CD14-positive monocyte (primary cell): ENCODE results near the gene ENKUR. TPM values are rescaled to one million over a fixed set of nuclear protein-coding genes. Genes with fewer than 3 reads are reported as not detected.

ENCODE experiments used
- DNase-seq, 3 donors: peaks; one replicate each; pipeline ENCODE4 v3.0.0-alpha.2; 2011 to 2022
- H2AFZ ChIP-seq: 2 replicates; pipeline ENCODE4 v1.6.0; 2012; ENCODE audit warnings: mild to moderate bottlenecking, low read depth, low read length, inconsistent platforms; ENCODE audit not compliant: insufficient read depth, poor library complexity, severe bottlenecking
- H3K27ac ChIP-seq, 2 donors: 1 replicate in 1 of 2; 2 replicates in 1 of 2; pipeline ENCODE4 v1.5.1; 2012 to 2013; ENCODE audit warnings: low read length in 2 of 2, control low read depth in 1 of 2, inconsistent platforms in 1 of 2, low read depth in 1 of 2, mild to moderate bottlenecking in 1 of 2
- H3K27me3 ChIP-seq, 2 donors: one replicate each; pipeline versions ENCODE4 v1.6.0 to v1.6.1; 2011 to 2013; ENCODE audit warnings: low read length in 2 of 2; ENCODE audit not compliant: control insufficient read depth in 2 of 2, insufficient read depth in 2 of 2
- H3K36me3 ChIP-seq, 2 donors: replicated peaks in 1 of 2; 1 replicate in 1 of 2; 2 replicates in 1 of 2; pipeline versions ENCODE4 v1.5.1 to v1.6.1; 2012 to 2013; ENCODE audit warnings: low read length in 2 of 2, control low read depth in 1 of 2, inconsistent platforms in 1 of 2, mild to moderate bottlenecking in 1 of 2; ENCODE audit not compliant: insufficient read depth in 2 of 2, control insufficient read depth in 1 of 2
- H3K4me1 ChIP-seq, 2 donors: 1 replicate in 1 of 2; 2 replicates in 1 of 2; pipeline versions ENCODE4 v1.5.1 to v1.6.1; 2012 to 2013; ENCODE audit warnings: low read length in 2 of 2, control low read depth in 1 of 2, inconsistent platforms in 1 of 2, mild to moderate bottlenecking in 1 of 2, moderate library complexity in 1 of 2; ENCODE audit not compliant: insufficient read depth in 2 of 2, control insufficient read depth in 1 of 2
- H3K4me2 ChIP-seq: replicated peaks from 2 replicates; pipeline ENCODE3; 2012; ENCODE audit warnings: low read length, moderate library complexity, mild to moderate bottlenecking; ENCODE audit not compliant: poor library complexity, severe bottlenecking; ENCODE audit errors: extremely low read depth
- H3K4me3 ChIP-seq, 3 experiments: fragments of 200-600 bp in 1 of 3; sonication (generic) in 1 of 3; replicated peaks in 1 of 3; 1 replicate in 2 of 3; 2 replicates in 1 of 3; pipeline ENCODE4 v1.5.1; 2011 to 2013; ENCODE audit warnings: low read length in 3 of 3, mild to moderate bottlenecking in 3 of 3, control low read depth in 2 of 3, low read depth in 2 of 3, inconsistent platforms in 1 of 3, moderate library complexity in 1 of 3
- H3K79me2 ChIP-seq: 2 replicates; pipeline ENCODE4 v1.6.0; 2012; ENCODE audit warnings: mild to moderate bottlenecking, control low read depth, inconsistent platforms, low read length, moderate library complexity; ENCODE audit not compliant: insufficient read depth
- H3K9ac ChIP-seq: 2 replicates; pipeline ENCODE4 v1.6.0; 2017; ENCODE audit warnings: low read length, mild to moderate bottlenecking; ENCODE audit not compliant: insufficient read depth, poor library complexity, severe bottlenecking
- H3K9me3 ChIP-seq, 2 donors: replicated peaks in 1 of 2; 1 replicate in 1 of 2; 2 replicates in 1 of 2; pipeline versions ENCODE4 v1.5.1 to v1.6.1; 2012 to 2013; ENCODE audit warnings: low read length in 2 of 2, control low read depth in 1 of 2; ENCODE audit not compliant: control insufficient read depth in 1 of 2, insufficient read depth in 1 of 2
- H4K20me1 ChIP-seq: 2 replicates; pipeline ENCODE4 v1.6.0; 2012; ENCODE audit warnings: mild to moderate bottlenecking, low read length, control low read depth, moderate library complexity; ENCODE audit not compliant: insufficient read depth
- H3K27ac Mint-ChIP-seq, 7 donors: one replicate each; pipeline ENCODE4 v1.8.0; 2020; ENCODE audit warnings: mild to moderate bottlenecking in 7 of 7, mixed read lengths in 7 of 7, moderate library complexity in 6 of 7, inconsistent platforms in 2 of 7
- H3K27me3 Mint-ChIP-seq, 3 donors: one replicate each; pipeline ENCODE4 v1.8.0; 2021 to 2022; ENCODE audit warnings: low read depth in 3 of 3, mild to moderate bottlenecking in 3 of 3, mixed read lengths in 3 of 3, moderate library complexity in 3 of 3, inconsistent platforms in 1 of 3
- H3K36me3 Mint-ChIP-seq, 2 donors: one replicate each; pipeline ENCODE4 v1.8.0; 2020; ENCODE audit warnings: mixed read lengths in 2 of 2, inconsistent platforms in 1 of 2, mild to moderate bottlenecking in 1 of 2
- H3K4me1 Mint-ChIP-seq: one replicate; pipeline ENCODE4 v1.8.0; 2020; ENCODE audit warnings: mild to moderate bottlenecking, mixed read lengths
- H3K4me3 Mint-ChIP-seq, 2 donors: one replicate each; pipeline ENCODE4 v1.8.0; 2020; ENCODE audit warnings: mild to moderate bottlenecking in 2 of 2, mixed read lengths in 2 of 2, moderate library complexity in 1 of 2
- H3K9me3 Mint-ChIP-seq, 7 donors: one replicate each; pipeline ENCODE4 v1.8.0; 2020 to 2022; ENCODE audit warnings: mixed read lengths in 7 of 7, mild to moderate bottlenecking in 6 of 7, moderate library complexity in 6 of 7, inconsistent platforms in 2 of 7
- CTCF ChIP-seq: fragments of 200-600 bp; IDR thresholded peaks from one replicate; pipeline ENCODE4 v1.8.0; 2022; ENCODE audit warnings: antibody characterized with exemption, mild to moderate bottlenecking
- WGBS: methylation state at CpG from one replicate; pipeline ENCODE4 v1.1.5; 2013; ENCODE audit warnings: missing lambda C conversion rate; ENCODE audit not compliant: insufficient coverage; 5-methylcytosine and 5-hydroxymethylcytosine counted together
- intact Hi-C, 2 donors: fragments of 100-400 bp; cut with micrococcal nuclease; formaldehyde crosslinking; loops; one replicate each; pipeline versions ENCODE4 v1.15.0 to v1.15.1; 2023
- polyA plus RNA-seq, 3 donors: library from polyadenylated mRNA; depleted of rRNA in 1 of 3; unstranded in 2 of 3; stranded (reverse) in 1 of 3; fragments of 300-500 nt in 2 of 3; fragments of >200 nt in 1 of 3; fragmentation: Illumina TruSeq in 2 of 3; gene quantifications; 1 replicate in 2 of 3; 2 replicates in 1 of 3; pipeline ENCODE4 v1.2.3, GENCODE V29; 2012 to 2021

ENKUR gene
- polyA plus RNA-seq, 3 donors = 0.16 TPM; not detected in 2

- no CpG with 5 or more reads among the region's 3 CpGs for WGBS
- H3K27ac Mint-ChIP-seq = no peak overlapping the region
- Histone ChIP-seq H4K20me1 (no peaks in the 10 kb centered on the region), H3K9ac (no peak overlapping the region), H3K4me2 (no peak overlapping the region), H3K27me3 (no peaks in the 10 kb centered on the region), H3K9me3 (no peaks in the 10 kb centered on the region), H3K27ac (no peak overlapping the region), H2AFZ (no peak overlapping the region), H3K36me3 (no peaks in the 10 kb centered on the region), H3K79me2 (no peaks in the 10 kb centered on the region), H3K4me3 (no peak overlapping the region), H3K4me1 (no peaks in the 10 kb centered on the region)
- H3K9me3 Mint-ChIP-seq = peaks cover 0 to 4% (median 0%) of the 10 kb centered on the region in 7 donors
- peaks cover 4% of the 10 kb centered on the region for H3K4me1 Mint-ChIP-seq
- intact Hi-C loops = no loop called here
- no peaks in the 10 kb centered on the region for H3K36me3 Mint-ChIP-seq
- peaks cover 0 to 4% (median 0%) of the 10 kb centered on the region in 3 donors for H3K27me3 Mint-ChIP-seq
- TF ChIP-seq CTCF = no peak
- DNase-seq = no peak
- H3K4me3 Mint-ChIP-seq = no peak overlapping the region
Observed at GRCh38 chr10:24983946-24984345, 32.0 kb downstream of the ENKUR start.

- Mint-ChIP-seq H3K4me3 (no peak overlapping the region), H3K27ac (no peak overlapping the region), H3K9me3 (peaks cover 0 to 4% (median 0%) of the 10 kb centered on the region in 7 donors), H3K36me3 (no peaks in the 10 kb centered on the region), H3K4me1 (no peaks in the 10 kb centered on the region), H3K27me3 (peaks cover 0 to 1% (median 0%) of the 10 kb centered on the region in 3 donors)
- Histone ChIP-seq H3K9ac (no peak overlapping the region), H3K27me3 (no peaks in the 10 kb centered on the region), H3K4me3 (no peak overlapping the region), H3K36me3 (no peaks in the 10 kb centered on the region), H3K79me2 (no peaks in the 10 kb centered on the region), H3K4me1 (no peaks in the 10 kb centered on the region), H4K20me1 (no peaks in the 10 kb centered on the region), H3K4me2 (no peak overlapping the region), H2AFZ (no peak overlapping the region), H3K9me3 (no peaks in the 10 kb centered on the region), H3K27ac (no peak overlapping the region)
- no peak for TF ChIP-seq CTCF
- no peak for DNase-seq
- WGBS = 100% methylated on average over 1 of the region's 4 CpGs
- intact Hi-C loops = no loop called here
Observed at GRCh38 chr10:24983130-24983529, 32.8 kb downstream of the ENKUR start.
